Measurements from ENCODE around the gene MIOS.

GRCh38 chr7:7552199-7552598 lies 14.5 kb upstream of the MIOS start:
- no peak for TF ChIP-seq TCF7L2 (IDR thresholded peaks at IDR 0.05; ENCODE audit: borderline replicate concordance, extremely low read depth, insufficient read depth, insufficient read length)
- no peak for TF ChIP-seq SIN3A (IDR thresholded peaks at IDR 0.05; ENCODE audit: low read depth)
- no peak for TF ChIP-seq POLR2AphosphoS5 (IDR thresholded peaks at IDR 0.05; ENCODE audit: low read depth, low read length)
- no peak for TF ChIP-seq CTCF (IDR thresholded peaks at IDR 0.05 in 2 of 3, conservative IDR thresholded peaks at IDR 0.05 in 1 of 3; ENCODE audit: borderline replicate concordance in 1 of 3, insufficient read depth in 1 of 3, low read depth in 2 of 3, low read length in 2 of 3)
- TF ChIP-seq EZH2phosphoT487 (IDR thresholded peaks at IDR 0.05; ENCODE audit: borderline replicate concordance), result no peak
- TF ChIP-seq FOSL1 (IDR thresholded peaks at IDR 0.05; ENCODE audit: low read depth), result no peak
- no peak for TF ChIP-seq ZNF274 (IDR thresholded peaks at IDR 0.05; ENCODE audit: low read depth, low read length)
- no peak for TF ChIP-seq POLR2A (IDR thresholded peaks at IDR 0.05; ENCODE audit: borderline replicate concordance, extremely low read depth, insufficient read depth, insufficient read length)
- no peak for TF ChIP-seq CEBPB (IDR thresholded peaks at IDR 0.05; ENCODE audit: low read depth)
- no peak for TF ChIP-seq MAX (IDR thresholded peaks at IDR 0.05)
- no peak for TF ChIP-seq SRF (IDR thresholded peaks at IDR 0.05; ENCODE audit: low read depth)
